GM21390 (cell line): ENCODE results near the gene DLX4.
A peak's percentile ranks its signal among the peaks of the same experiment; 100 is the strongest.

Source experiments
- ATAC-seq: cut with Tn5 transposase; IDR thresholded peaks from one replicate; pipeline ENCODE4 v1.9.1; 2021; ENCODE audit not compliant: unreplicated experiment

DLX4 gene

DNA sequence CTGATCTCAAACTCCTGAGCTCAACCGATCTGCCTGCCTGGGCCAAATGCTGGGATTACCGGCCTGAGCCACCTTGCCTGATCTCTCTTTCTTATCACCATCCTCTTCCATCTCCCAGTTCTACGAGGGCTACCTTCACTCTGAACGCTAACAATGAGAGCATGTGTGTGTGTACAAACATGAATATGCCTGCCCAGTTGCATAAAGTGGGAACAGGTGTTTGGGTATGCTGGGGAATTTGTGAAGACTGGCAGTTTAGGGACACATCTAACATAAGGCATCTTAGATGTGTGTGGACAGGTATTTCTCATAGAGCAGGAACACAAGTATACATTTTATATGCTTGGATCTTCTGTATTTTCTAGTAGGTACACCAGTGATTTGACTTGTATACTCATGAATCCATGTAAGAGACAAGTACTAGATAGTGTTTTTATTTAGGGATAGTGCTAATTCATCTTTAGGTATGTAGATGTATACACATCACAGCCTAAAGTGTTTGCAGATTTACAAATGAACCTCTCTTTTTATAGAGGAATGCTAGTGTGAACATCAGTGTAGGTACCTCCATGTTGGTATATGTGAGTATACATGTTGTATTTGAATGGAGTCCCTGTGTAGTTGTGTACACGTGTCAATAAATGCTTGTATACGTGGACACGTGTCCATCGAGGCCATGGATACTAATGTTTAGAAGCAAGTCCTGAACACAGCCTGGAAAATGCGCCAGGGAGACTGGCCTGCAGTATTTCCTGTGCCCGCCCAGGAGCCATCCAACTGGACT, 1.2 kb upstream of the DLX4 start:
- ATAC-seq: no peak

DNA sequence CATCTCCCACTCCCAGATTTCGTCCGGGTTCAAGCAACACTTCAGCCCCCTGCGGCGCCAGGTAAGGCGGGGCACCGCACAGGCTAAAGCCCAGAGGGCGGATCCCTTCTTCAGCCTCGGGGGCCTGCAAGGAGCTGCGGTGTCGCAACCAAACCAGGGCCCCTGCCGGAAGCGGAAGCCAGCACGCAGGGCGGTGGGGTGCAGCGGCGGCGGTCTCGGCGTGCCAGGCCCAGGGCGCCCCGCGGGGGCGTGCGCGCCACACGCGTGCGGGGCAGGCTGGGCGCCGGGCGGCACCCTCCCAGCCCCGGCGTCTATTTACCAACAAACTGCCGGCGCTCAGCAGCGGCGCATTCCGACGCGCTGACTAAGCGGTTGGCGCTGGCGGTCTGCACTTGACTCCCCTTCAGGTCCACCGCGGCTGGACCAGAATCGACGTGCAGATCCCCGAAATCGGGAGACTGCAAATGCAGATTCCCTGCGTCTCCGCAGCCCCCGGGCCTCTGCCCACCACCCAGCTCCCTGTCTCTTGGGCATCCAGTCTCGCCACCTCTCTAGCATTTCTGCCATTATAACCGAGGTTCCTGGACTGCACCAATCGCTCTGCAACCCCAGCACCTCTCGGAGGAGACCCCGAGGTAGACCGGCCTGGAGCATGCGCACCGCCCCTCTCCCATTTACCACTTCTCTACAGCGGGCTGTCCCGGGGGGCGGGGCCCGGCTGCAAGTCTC, 421 bp upstream of the DLX4 start:
- peak; percentile 53 for ATAC-seq

DNA sequence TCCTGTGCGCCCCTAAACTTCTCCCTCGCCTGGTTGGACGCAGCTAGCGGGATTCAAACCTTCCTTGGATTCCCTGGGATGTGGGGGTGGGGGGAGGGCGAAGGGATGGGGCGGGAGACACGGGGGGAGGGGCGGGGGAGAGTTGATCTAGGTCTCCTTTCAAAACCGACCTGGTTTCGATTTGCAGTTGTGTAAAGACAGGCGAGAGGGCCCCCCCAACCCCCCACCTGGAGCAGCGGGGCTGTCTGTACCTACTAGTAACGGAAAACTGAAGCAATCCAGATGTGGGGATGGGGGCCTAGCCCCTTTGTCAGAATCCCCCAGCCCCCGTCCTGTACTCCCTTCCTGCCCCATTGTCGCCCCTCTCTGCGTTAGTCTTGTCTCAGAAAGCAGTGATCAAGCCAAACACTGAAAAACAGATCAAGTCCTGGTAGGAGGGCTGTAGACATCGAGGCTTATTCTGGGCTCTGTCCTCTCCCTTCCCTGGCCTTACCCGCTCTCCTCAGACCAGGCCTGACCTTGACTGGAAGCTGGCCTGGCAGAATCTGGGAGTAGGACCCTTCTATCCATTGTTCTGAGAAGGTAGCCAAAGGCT, 902 bp downstream of the DLX4 start:
- ATAC-seq: no peak

DNA sequence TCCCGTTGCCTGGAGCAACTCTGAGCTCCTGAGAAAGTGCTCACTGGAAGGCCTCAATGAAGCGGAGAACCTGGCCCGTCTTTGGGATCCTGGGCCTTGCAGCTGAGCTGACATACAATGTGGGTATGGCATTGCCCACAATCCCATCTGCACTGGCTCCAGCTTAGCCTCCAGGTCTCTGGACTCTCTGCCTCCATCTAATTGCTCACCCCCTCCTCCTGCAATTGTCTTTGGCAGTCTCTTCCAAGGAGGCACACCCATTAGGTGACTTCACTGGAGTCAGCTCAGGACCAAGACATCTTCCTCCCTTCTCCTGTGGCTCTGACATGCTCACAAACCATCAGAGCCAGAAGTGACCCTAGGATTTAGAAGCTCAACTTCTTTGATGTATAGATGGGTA, 1.5 kb downstream of the DLX4 start:
- ATAC-seq: no peak

DNA sequence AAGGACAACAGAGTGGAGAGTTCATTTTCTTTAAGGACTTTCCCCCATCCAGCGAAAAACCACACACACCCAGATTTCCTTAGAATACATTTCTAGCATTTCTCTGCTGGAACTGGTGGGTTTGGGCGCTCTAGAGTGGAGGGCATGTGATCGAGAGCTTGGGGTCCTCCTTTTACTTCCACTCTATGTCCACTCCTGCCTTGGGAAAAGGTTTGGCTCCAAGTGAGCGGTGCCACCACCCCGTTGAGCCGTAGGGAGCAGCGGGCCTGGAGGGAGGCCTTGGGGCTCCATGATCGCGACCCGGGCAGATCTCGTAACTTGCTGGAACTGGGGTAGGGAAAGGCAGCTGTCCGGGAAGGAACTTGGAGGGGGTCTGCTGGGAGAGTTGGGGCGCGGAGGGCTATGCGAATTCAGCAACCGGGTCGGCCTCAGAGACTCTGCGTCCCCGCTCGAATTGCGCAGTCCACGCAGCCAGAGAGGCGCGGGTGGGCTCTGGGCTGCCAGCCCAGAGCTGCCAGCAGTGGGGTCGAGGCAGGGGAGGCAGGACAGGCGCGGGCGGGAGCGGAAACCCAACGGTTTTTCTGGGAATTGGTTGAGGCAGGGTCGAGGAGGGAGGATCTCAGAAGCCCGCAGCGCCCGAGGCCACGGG, 2.3 kb downstream of the DLX4 start:
- ATAC-seq: no peak

DNA sequence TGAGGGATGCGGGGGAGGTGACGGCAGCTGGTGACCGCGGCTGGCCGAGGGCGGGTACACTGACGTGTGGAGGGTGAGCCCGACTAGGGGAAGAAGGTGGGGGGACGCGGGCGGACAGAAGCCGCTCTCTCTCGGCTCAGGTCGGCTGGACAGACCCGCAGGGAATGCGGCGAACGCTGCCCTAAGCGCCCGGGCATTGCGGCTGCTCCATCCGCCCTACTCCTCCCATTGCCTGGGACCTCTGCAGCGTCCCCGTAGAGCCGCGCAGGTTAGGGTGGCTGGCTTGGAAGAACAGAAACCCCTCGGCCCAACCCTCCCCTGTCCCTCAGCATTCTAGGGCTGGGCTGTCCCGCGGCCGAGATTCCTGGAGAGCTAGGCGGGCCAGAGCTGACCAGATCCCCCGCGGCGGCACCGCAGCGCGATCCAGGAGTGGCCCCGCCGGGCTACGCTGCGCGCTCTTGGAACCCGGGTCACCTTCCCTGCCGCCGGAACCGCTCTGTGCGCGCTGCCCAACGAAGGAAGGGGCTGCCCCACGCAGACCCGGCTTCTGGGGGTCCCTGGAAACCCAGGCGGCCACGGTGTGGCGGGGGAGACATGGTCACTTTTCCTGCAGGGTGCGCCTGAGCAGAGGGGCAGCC, 3.0 kb downstream of the DLX4 start:
- ATAC-seq: no peak

DNA sequence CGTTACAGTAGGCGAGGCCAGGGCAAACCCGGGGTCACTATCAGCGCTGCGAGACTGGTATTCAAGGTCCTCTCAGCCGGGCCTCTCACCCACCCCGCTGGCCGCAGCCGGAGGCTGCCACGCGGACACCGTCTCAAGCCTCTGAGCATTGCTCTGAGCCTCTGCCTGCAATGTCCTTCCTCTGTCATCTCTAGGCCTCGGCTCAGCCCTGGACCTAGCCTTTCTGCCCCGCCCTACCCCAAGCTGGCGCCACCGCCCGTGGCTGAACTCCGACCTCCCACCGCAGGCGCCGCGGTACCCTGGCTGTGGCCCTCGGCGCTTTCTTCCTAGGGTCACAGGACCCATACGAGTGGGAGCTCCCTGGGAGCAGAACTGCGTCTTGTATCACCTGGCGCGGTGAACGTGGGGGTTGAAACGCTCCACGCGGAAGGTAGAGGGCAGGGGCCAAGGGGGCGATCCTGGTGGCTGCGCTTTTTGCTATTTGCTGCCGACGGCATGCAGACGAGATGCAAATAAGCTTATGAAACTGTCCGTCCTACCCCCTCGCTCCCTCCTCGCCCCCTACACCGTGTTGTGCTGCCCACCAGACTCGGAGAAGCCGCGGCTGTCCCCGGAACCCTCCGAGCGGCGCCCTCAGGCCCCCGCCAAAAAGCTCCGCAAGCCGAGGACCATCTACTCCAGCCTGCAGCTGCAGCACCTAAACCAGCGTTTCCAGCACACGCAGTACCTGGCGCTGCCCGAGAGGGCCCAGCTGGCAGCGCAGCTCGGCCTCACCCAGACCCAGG, 3.7 kb downstream of the DLX4 start:
- ATAC-seq: no peak

DNA sequence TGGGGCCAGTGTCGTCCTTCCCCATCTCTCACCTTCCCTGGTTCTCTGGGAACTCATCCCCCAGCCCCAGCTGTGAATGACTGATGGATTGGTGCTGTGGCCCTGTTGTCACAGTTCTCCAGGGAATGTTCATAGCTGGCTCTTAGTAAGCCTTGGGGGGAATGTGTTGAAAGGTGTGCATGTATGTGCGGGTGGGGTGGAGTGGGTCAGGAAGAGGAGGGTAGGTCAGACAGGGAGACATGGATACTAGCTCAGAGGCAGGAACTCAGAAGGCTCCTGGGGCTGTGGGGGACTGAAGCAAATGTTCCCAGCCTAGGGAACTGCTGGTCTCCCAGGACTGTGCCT, 4.3 kb downstream of the DLX4 start:
- no peak for ATAC-seq

DNA sequence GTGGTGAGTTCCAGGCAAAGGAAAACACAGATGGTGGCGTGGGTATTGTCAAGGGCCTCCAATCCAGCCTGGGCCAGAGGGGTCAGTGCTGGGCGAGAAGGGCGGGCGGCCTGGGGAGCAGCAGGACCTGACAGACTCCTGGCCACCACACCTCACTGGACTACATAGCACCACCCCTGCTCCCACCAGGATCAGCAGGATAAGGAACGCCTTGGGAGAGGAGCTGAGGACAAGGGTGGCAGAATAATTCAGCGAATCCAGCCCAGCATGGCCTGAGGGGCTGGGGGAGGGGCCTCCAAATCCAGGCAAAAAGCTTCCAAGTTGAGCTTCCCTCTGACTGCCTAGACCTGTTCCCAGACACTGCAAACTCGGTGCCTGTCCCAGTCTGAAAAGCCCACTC, 6.5 kb downstream of the DLX4 start:
- no peak for ATAC-seq

DNA sequence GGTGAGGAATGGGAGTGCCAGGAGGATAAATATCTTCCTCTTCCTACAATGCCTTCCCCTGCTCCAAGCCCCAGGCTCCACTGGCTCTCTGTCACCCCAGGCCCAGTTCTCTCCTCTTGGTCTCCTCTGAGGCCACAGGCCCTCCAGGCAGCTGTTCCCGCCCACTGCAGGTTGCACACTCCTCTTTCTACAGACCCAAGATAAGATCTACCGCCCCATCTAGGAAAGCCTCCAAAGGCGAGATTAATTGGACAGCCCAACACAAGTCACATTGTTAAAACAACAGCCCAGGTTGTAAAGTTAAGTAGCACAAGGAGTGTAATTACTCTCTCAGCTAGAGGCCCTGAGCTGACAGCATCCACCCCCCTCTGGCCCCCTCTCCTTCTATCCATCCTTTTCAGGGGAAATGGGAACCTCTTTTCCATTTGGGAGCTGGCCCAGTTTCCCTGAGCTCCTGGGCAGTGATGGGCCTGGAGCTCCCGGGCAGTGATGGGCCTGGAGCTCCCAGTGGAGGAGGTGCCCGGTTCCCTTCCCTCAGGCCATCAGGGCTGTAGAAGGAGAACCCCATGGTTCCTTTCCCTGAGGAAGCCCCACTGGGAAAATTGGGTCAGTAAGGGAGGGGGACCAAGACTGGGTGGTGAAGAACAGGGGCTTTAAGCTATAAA, 7.3 kb downstream of the DLX4 start:
- ATAC-seq: no peak

DNA sequence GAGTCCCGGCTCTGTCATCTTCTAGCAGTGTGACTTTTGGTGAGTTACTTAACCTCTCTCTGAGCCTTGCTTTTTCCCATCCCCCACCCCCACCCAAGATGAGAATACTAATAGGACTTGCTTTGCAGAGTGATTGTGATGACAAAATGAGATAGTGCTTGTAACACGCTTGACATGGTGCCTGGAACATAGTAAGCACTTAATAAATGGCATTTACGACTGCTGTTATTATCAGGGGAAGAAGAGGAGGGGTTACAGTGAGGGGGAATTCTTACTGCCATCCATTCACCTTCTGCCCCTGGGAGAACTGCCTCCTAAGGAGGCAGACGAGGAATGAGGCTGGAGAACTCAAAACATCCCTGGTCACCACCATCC, 7.8 kb downstream of the DLX4 start:
- no peak for ATAC-seq

DNA sequence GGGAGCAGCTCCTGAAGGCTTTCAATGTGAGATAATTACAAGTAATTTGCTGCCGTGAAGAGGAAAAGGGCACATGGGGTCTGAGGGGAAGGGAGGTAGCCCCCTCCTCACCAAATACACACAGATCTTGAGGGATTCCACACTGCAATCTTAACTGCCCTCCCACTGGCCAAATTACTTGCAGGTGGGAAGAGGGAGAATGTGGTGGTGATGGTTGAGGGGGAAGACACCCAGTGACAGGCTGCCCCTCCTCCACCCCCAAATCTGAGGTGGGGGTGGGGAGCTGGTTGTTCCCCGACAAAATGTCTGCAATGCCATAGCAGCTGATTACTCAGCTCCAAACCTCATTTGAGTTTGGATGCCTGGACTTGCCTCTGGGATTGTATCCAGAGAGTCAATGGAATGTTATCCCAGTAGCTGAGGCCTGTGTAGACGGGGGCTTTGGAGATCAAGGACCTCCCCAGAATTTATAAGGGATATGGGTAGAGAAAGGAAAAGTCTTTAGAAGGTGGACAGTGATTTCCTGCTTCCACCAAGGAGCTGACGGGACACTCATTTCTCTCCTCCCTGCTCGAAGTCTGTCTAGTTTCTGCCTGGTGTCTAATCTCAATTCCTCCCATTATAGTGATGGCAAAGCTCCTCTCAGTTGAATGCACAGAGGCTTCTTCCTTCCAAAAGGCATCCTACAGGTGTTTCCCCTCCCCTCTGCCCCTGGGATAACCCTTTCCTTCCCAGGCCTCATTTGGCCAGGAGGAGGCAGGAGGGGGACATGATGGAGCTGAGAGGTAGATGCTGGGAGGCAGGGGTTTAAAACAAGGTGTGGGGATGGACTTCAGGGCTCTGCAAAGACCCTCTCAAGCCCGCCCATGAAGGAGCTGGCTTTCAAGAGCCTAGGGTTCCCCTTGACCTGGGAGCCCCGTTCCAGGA, 8.7 kb downstream of the DLX4 start:
- ATAC-seq: no peak

DNA sequence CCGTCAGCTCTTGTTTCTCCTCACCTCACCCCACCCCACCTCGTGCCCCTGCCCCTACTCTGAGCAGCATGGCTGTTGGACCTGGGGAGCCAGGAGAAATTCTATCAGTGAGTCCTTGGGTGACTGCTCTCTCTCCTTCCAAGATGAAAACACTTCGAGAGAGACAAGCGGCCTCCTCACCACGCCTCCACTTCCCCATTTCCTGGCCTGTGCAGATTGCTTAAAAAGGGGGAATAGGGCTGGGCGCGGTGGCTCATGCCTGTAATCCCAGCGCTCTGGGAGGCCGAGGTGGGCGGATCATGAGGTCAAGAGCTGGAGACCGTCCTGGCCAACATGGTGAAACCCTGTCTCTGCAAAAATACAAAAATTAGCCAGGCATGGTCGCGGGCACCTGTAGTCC, 9.5 kb downstream of the DLX4 start:
- ATAC-seq: no peak

DNA sequence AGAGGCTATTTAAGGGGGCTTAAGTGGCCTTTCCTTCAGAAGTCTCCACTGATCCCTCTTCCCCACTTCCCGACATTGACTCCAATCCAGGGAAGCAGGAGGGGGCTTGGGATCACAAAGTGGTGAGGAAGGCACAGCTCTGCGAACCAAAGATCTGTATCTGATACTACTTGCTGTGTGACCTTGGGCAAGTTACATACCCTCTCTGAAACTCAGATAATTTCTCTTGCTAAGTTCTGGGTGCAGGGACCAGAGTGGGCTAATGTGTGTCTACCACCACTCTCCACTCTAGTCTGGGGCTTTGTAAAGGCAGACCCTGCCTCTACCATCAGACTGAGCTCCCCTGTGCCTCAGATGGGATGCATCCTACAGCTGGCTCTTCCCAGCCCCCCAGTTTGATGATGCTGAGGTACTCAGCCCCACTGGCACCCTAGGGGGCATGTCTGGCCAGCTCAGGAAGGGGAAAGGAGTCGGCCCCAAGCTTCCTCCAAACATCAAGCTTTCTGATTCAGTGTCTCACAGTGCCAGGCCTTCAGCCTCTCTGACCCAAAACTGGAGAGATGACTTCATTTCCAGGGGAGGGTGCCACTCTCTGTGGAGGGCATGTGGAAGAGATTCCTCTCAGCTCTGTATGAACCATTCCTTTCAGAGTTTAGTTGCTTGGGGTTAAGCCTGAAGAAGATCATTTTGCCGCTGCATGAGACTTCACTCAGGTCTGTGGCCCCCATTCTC, 10.9 kb downstream of the DLX4 start:
- ATAC-seq: no peak

DNA sequence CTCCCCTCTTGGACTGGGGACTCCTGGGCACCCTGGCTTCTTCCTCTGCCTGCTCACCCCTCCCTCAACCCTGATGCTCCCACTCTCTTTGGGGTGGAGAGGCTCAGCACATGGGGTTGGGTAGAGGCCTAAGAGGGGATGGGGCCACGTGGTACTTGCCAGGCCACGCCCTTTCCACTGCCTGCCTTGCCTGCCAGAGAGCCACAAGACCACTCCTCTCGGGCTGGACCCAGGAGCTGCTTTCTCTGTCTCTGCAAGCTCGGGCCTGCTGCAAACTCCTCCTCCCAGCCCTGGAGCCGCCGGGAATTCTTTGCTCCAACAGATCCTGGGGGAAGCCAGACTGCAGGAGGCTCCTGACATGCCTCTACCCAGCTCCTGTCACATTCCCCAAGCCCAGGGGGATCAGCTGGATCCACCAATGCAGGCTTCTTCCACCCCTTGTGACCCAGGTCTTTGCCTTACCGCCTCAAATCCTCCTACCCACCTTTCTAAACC, 11.8 kb downstream of the DLX4 start:
- ATAC-seq: no peak

DNA sequence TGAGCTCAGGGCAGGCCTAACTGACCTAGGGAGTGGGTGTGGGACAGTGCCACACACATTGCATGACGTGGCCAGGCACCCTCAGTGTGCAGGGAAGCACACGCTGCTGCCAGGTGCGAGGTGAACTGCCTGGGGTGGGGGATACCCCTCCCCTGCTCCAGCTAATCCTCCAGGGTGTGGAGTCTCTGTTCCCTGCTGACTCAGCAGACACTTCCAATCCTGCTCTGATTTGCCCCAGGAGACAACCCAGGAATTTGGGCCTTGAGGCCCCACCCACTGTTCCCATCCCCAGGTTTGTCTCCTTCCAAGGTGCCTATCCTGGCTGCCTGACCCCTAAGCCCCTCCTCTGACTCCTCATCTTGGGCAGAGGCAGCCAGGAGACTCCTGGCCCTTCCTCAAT, 15.3 kb downstream of the DLX4 start:
- ATAC-seq: no peak

DNA sequence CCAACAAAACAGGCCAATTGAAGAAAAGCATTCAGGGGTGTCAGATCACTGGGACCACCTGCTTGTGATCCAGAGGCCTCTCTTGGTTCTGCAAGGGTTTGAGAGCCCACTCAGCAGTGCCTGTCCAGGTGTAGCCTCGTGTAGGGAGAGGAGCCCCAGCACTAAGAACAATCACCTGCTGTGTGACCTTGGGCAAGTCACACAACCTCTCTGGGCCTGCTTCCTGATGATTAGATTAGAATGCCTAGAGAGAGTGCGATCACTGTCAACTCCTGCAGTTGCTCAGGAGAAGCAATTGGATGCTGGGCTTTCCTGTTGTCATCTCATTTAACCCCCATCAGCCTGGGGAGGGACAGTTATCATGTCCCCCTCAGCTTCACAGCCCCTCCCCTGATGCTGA, 15.8 kb downstream of the DLX4 start:
- no peak for ATAC-seq

DNA sequence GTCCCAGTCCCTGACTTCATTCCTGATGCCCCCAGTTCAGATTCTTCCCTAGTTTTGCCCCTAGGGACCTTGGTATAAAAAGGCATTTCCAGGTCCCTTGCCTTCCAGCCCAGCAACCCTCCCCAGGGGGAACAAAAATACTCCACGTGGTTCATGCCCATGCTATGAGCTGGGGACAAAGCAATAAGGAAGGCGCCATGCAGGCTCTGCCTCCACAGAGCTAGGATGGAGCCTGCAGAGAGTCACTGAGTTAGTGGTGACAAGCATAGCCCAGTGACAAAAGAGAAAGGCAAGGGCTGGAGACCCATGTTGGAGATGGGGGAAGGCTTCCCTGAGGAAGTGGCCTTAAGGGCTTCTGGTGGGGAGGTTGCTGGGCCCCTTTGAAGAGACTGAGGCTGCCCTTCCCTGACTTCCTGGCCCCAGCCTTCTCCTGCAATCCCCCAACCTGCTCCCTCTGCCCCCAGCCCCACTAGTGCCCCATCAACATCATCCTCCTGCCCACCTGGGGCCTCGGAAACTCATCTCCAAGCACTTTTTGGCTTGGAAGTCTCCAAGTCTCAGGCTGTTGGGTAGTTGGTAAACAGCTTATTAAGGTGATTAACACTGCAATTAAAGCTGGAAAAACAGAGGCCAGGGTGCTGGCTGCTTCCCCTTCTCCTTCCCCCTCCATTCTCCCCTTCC, 16.5 kb downstream of the DLX4 start:
- ATAC-seq: no peak
